ENCODE results near the gene ENOX1. TPM values are rescaled to one million over a fixed set of nuclear protein-coding genes. Genes with fewer than 3 reads are reported as not detected.

The ENOX1 gene
- polyA plus RNA-seq, 1 donor: 3.0 TPM

- no CpG with 5 or more reads among the region's 6 CpGs for WGBS (ENCODE audit: insufficient coverage, low lambda C conversion rate)
- DNase-seq: no peak
- no peaks in the 10 kb centered on the region for H3K36me3 ChIP-seq (ENCODE audit: control insufficient read depth, insufficient read depth, low read length)
- H3K4me1 ChIP-seq (ENCODE audit: control insufficient read depth, insufficient read depth, low read length): peaks cover 5% of the 10 kb centered on the region
- H3K4me3 ChIP-seq (ENCODE audit: low read length): no peak overlapping the region
- no peak overlapping the region for H3K27ac ChIP-seq (ENCODE audit: low read length)
- peaks cover 2% of the 10 kb centered on the region for H3K27me3 ChIP-seq (ENCODE audit: control insufficient read depth, insufficient read depth, low read length)
- no peaks in the 10 kb centered on the region for H3K9me3 ChIP-seq (ENCODE audit: control insufficient read depth, low read depth, low read length)
Observed at GRCh38 chr13:43307221-43307920, 479.4 kb downstream of the ENOX1 start.

- Histone ChIP-seq H3K9me3 (ENCODE audit: control insufficient read depth, low read depth, low read length) (no peaks in the 10 kb centered on the region), H3K27ac (ENCODE audit: low read length) (no peak overlapping the region), H3K4me1 (ENCODE audit: control insufficient read depth, insufficient read depth, low read length) (peaks cover 5% of the 10 kb centered on the region), H3K4me3 (ENCODE audit: low read length) (no peak overlapping the region), H3K27me3 (ENCODE audit: control insufficient read depth, insufficient read depth, low read length) (peaks cover 2% of the 10 kb centered on the region), H3K36me3 (ENCODE audit: control insufficient read depth, insufficient read depth, low read length) (no peaks in the 10 kb centered on the region)
- DNase-seq: no peak
Observed at GRCh38 chr13:43306372-43306771, 480.4 kb downstream of the ENOX1 start.

GRCh38 chr13:43305416-43305815 is 481.4 kb downstream of the ENOX1 start:
- H3K4me1 ChIP-seq (ENCODE audit: control insufficient read depth, insufficient read depth, low read length): peaks cover 5% of the 10 kb centered on the region
- WGBS (ENCODE audit: insufficient coverage, low lambda C conversion rate): no CpG with 5 or more reads among the region's 4 CpGs
- no peaks in the 10 kb centered on the region for H3K9me3 ChIP-seq (ENCODE audit: control insufficient read depth, low read depth, low read length)
- peaks cover 4% of the 10 kb centered on the region for H3K27me3 ChIP-seq (ENCODE audit: control insufficient read depth, insufficient read depth, low read length)
- H3K27ac ChIP-seq (ENCODE audit: low read length): no peak overlapping the region
- H3K36me3 ChIP-seq (ENCODE audit: control insufficient read depth, insufficient read depth, low read length): no peaks in the 10 kb centered on the region
- no peak for DNase-seq
- H3K4me3 ChIP-seq (ENCODE audit: low read length): no peak overlapping the region

GRCh38 chr13:43304945-43305344 is 481.8 kb downstream of the ENOX1 start:
- Histone ChIP-seq H3K27ac (ENCODE audit: low read length) (no peak overlapping the region), H3K9me3 (ENCODE audit: control insufficient read depth, low read depth, low read length) (no peaks in the 10 kb centered on the region), H3K4me3 (ENCODE audit: low read length) (no peak overlapping the region), H3K36me3 (ENCODE audit: control insufficient read depth, insufficient read depth, low read length) (no peaks in the 10 kb centered on the region), H3K4me1 (ENCODE audit: control insufficient read depth, insufficient read depth, low read length) (peaks cover 5% of the 10 kb centered on the region), H3K27me3 (ENCODE audit: control insufficient read depth, insufficient read depth, low read length) (peaks cover 4% of the 10 kb centered on the region)
- WGBS (ENCODE audit: insufficient coverage, low lambda C conversion rate): no CpG with 5 or more reads among the region's 2 CpGs
- no peak for DNase-seq

GRCh38 chr13:43304449-43304848 is 482.3 kb downstream of the ENOX1 start:
- peaks cover 6% of the 10 kb centered on the region for H3K27me3 ChIP-seq (ENCODE audit: control insufficient read depth, insufficient read depth, low read length)
- H3K36me3 ChIP-seq (ENCODE audit: control insufficient read depth, insufficient read depth, low read length): no peaks in the 10 kb centered on the region
- WGBS (ENCODE audit: insufficient coverage, low lambda C conversion rate): 100% methylated on average over 1 of the region's 2 CpGs
- no peak for DNase-seq
- peaks cover 5% of the 10 kb centered on the region for H3K4me1 ChIP-seq (ENCODE audit: control insufficient read depth, insufficient read depth, low read length)
- H3K27ac ChIP-seq (ENCODE audit: low read length): no peak overlapping the region
- H3K9me3 ChIP-seq (ENCODE audit: control insufficient read depth, low read depth, low read length): no peaks in the 10 kb centered on the region
- H3K4me3 ChIP-seq (ENCODE audit: low read length): no peak overlapping the region

- Histone ChIP-seq H3K27ac (ENCODE audit: low read length) (no peak overlapping the region), H3K4me3 (ENCODE audit: low read length) (no peak overlapping the region), H3K27me3 (ENCODE audit: control insufficient read depth, insufficient read depth, low read length) (peaks cover 6% of the 10 kb centered on the region), H3K9me3 (ENCODE audit: control insufficient read depth, low read depth, low read length) (no peaks in the 10 kb centered on the region), H3K36me3 (ENCODE audit: control insufficient read depth, insufficient read depth, low read length) (no peaks in the 10 kb centered on the region), H3K4me1 (ENCODE audit: control insufficient read depth, insufficient read depth, low read length) (peaks cover 5% of the 10 kb centered on the region)
- DNase-seq: peak; percentile 37 to 54
- no CpG with 5 or more reads among the region's 5 CpGs for WGBS (ENCODE audit: insufficient coverage, low lambda C conversion rate)
Observed at GRCh38 chr13:43303033-43303729, 483.6 kb downstream of the ENOX1 start.

GRCh38 chr13:43301346-43301969 is 485.3 kb downstream of the ENOX1 start:
- Histone ChIP-seq H3K36me3 (ENCODE audit: control insufficient read depth, insufficient read depth, low read length) (no peaks in the 10 kb centered on the region), H3K27me3 (ENCODE audit: control insufficient read depth, insufficient read depth, low read length) (peaks cover 6% of the 10 kb centered on the region), H3K27ac (ENCODE audit: low read length) (no peak overlapping the region), H3K4me3 (ENCODE audit: low read length) (no peak overlapping the region), H3K4me1 (ENCODE audit: control insufficient read depth, insufficient read depth, low read length) (no peaks in the 10 kb centered on the region), H3K9me3 (ENCODE audit: control insufficient read depth, low read depth, low read length) (no peaks in the 10 kb centered on the region)
- 70% methylated on average over 2 of the region's 3 CpGs for WGBS (ENCODE audit: insufficient coverage, low lambda C conversion rate)
- DNase-seq: no peak

GRCh38 chr13:43300865-43301264 is 485.9 kb downstream of the ENOX1 start:
- Histone ChIP-seq H3K9me3 (ENCODE audit: control insufficient read depth, low read depth, low read length) (no peaks in the 10 kb centered on the region), H3K27me3 (ENCODE audit: control insufficient read depth, insufficient read depth, low read length) (peaks cover 5% of the 10 kb centered on the region), H3K36me3 (ENCODE audit: control insufficient read depth, insufficient read depth, low read length) (no peaks in the 10 kb centered on the region), H3K4me1 (ENCODE audit: control insufficient read depth, insufficient read depth, low read length) (no peaks in the 10 kb centered on the region), H3K27ac (ENCODE audit: low read length) (no peak overlapping the region), H3K4me3 (ENCODE audit: low read length) (no peak overlapping the region)
- WGBS (ENCODE audit: insufficient coverage, low lambda C conversion rate): 40% methylated on average over 1 of the region's 4 CpGs
- no peak for DNase-seq

- no peak for DNase-seq
Observed at GRCh38 chr13:43299374-43299773, 487.4 kb downstream of the ENOX1 start.

GRCh38 chr13:43298816-43299215 is 488.0 kb downstream of the ENOX1 start:
- H3K27ac ChIP-seq (ENCODE audit: low read length): no peak overlapping the region
- H3K4me1 ChIP-seq (ENCODE audit: control insufficient read depth, insufficient read depth, low read length): no peaks in the 10 kb centered on the region
- no peaks in the 10 kb centered on the region for H3K36me3 ChIP-seq (ENCODE audit: control insufficient read depth, insufficient read depth, low read length)
- H3K27me3 ChIP-seq (ENCODE audit: control insufficient read depth, insufficient read depth, low read length): peaks cover 4% of the 10 kb centered on the region
- H3K9me3 ChIP-seq (ENCODE audit: control insufficient read depth, low read depth, low read length): no peaks in the 10 kb centered on the region
- WGBS (ENCODE audit: insufficient coverage, low lambda C conversion rate): no CpG with 5 or more reads among the region's 2 CpGs
- no peak for DNase-seq
- H3K4me3 ChIP-seq (ENCODE audit: low read length): no peak overlapping the region

More at GRCh38 chr13:43299374-43299773, 487.4 kb downstream of the ENOX1 start:
- Histone ChIP-seq H3K4me1 (ENCODE audit: control insufficient read depth, insufficient read depth, low read length) (no peaks in the 10 kb centered on the region), H3K9me3 (ENCODE audit: control insufficient read depth, low read depth, low read length) (no peaks in the 10 kb centered on the region), H3K4me3 (ENCODE audit: low read length) (no peak overlapping the region), H3K27me3 (ENCODE audit: control insufficient read depth, insufficient read depth, low read length) (peaks cover 4% of the 10 kb centered on the region), H3K27ac (ENCODE audit: low read length) (no peak overlapping the region), H3K36me3 (ENCODE audit: control insufficient read depth, insufficient read depth, low read length) (no peaks in the 10 kb centered on the region)
- WGBS (ENCODE audit: insufficient coverage, low lambda C conversion rate): no CpG with 5 or more reads among the region's 5 CpGs

Data from large intestine (tissue), 3 donors.